T-helper 17 cell (primary cell): Measurements from ENCODE around the gene HPRT1. TPM values are rescaled to one million over a fixed set of nuclear protein-coding genes. Genes with fewer than 3 reads are reported as not detected.

Experiments
- ATAC-seq: fragments of 150-1000 bp; cut with Tn5 transposase; 2 replicates; pipeline ENCODE4 v1.10.0; 2021; ENCODE audit warnings: mild to moderate bottlenecking, moderate library complexity
- DNase-seq, 3 donors: peaks; one replicate each; pipeline versions ENCODE4 v3.0.0 to v3.0.0-alpha.2; 2020 to 2021
- H3K9me3 ChIP-seq: one replicate; pipeline ENCODE4 v1.7.0; 2013; ENCODE audit warnings: low read length, mild to moderate bottlenecking; ENCODE audit not compliant: control insufficient read depth, poor library complexity, severe bottlenecking
- H3K27ac Mint-ChIP-seq: one replicate; pipeline ENCODE4 v1.8.0; 2022; ENCODE audit warnings: mild to moderate bottlenecking, moderate library complexity, mixed read lengths
- H3K27me3 Mint-ChIP-seq: one replicate; pipeline ENCODE4 v1.8.0; 2022; ENCODE audit warnings: mixed read lengths
- H3K36me3 Mint-ChIP-seq: one replicate; pipeline ENCODE4 v1.8.0; 2022; ENCODE audit warnings: low read depth, mixed read lengths
- H3K4me1 Mint-ChIP-seq: one replicate; pipeline ENCODE4 v1.8.0; 2022; ENCODE audit warnings: mild to moderate bottlenecking, mixed read lengths
- H3K4me3 Mint-ChIP-seq: one replicate; pipeline ENCODE4 v1.8.0; 2022; ENCODE audit warnings: mild to moderate bottlenecking, moderate library complexity, mixed read lengths
- total RNA-seq, 4 donors: library from RNA in 2 of 4; stranded (reverse) in 2 of 4; gene quantifications; one replicate each; pipeline ENCODE4 v1.2.3 and lab custom pipeline; 2022 to 2026

Gene HPRT1
- total RNA-seq (10 to 100 TPM; 23.4 to 23.5 TPM), total RNA-seq (lab: John Stamatoyannopoulos, UW) (8.5 to 9.3 reads per million in 2 donors)

- H3K4me3 Mint-ChIP-seq: peak within 1 kb of the TSS; percentile 89
- no peaks in the 10 kb centered on the region for H3K36me3 Mint-ChIP-seq
- DNase-seq (peak; percentile 61 to 78 (median 72)), ATAC-seq (peak; percentile 98)
- H3K4me1 Mint-ChIP-seq: peaks cover 6% of the 10 kb centered on the region
- no peaks in the 10 kb centered on the region for H3K27me3 Mint-ChIP-seq
- H3K9me3 ChIP-seq: no peaks in the 10 kb centered on the region
- H3K27ac Mint-ChIP-seq: no peak within 1 kb of the TSS
These were observed at the start of gene HPRT1 for GRCh38 chrX:134460005-134460861. Gene HPRT1, plus strand, starts transcription at chrX:134460165. Its CDS starts 147 bp downstream, at chrX:134460312.

GRCh38 chrX:134416087-134416486, 43.9 kb upstream of the HPRT1 start:
- H3K27me3 Mint-ChIP-seq: no peaks in the 10 kb centered on the region

GRCh38 chrX:134418317-134419113, 41.5 kb upstream of the HPRT1 start:
- H3K36me3 Mint-ChIP-seq: peaks cover 4% of the 10 kb centered on the region
- DNase-seq (no peak), ATAC-seq (no peak)
- no peak overlapping the region for H3K4me3 Mint-ChIP-seq
- H3K27me3 Mint-ChIP-seq: no peaks in the 10 kb centered on the region
- no peaks in the 10 kb centered on the region for H3K9me3 ChIP-seq
- no peaks in the 10 kb centered on the region for H3K4me1 Mint-ChIP-seq
- H3K27ac Mint-ChIP-seq: no peak overlapping the region

More at GRCh38 chrX:134416087-134416486, 43.9 kb upstream of the HPRT1 start:
- no peak overlapping the region for H3K4me3 Mint-ChIP-seq
- H3K36me3 Mint-ChIP-seq: peaks cover 4% of the 10 kb centered on the region
- ATAC-seq: no peak
- no peaks in the 10 kb centered on the region for H3K9me3 ChIP-seq
- H3K27ac Mint-ChIP-seq: no peak overlapping the region
- no peak for DNase-seq
- no peaks in the 10 kb centered on the region for H3K4me1 Mint-ChIP-seq

- no peaks in the 10 kb centered on the region for H3K4me1 Mint-ChIP-seq
- H3K4me3 Mint-ChIP-seq: no peak overlapping the region
- no peaks in the 10 kb centered on the region for H3K27me3 Mint-ChIP-seq
- ATAC-seq (no peak), DNase-seq (no peak)
- peaks cover 4% of the 10 kb centered on the region for H3K36me3 Mint-ChIP-seq
- no peaks in the 10 kb centered on the region for H3K9me3 ChIP-seq
- no peak overlapping the region for H3K27ac Mint-ChIP-seq
These were observed 40.2 kb upstream of the HPRT1 start for GRCh38 chrX:134419784-134420183.

- Mint-ChIP-seq H3K4me3 (no peak overlapping the region), H3K27ac (no peak overlapping the region), H3K4me1 (peaks cover 2% of the 10 kb centered on the region), H3K36me3 (no peaks in the 10 kb centered on the region), H3K27me3 (no peaks in the 10 kb centered on the region)
- DNase-seq (no peak), ATAC-seq (no peak)
- no peaks in the 10 kb centered on the region for H3K9me3 ChIP-seq
These were observed 36.4 kb upstream of the HPRT1 start for GRCh38 chrX:134423606-134424005.

- DNase-seq (no peak), ATAC-seq (no peak)
- no peaks in the 10 kb centered on the region for H3K27me3 Mint-ChIP-seq
- H3K4me1 Mint-ChIP-seq: peaks cover 2% of the 10 kb centered on the region
- no peaks in the 10 kb centered on the region for H3K9me3 ChIP-seq
- H3K36me3 Mint-ChIP-seq: no peaks in the 10 kb centered on the region
- no peak overlapping the region for H3K4me3 Mint-ChIP-seq
- no peak overlapping the region for H3K27ac Mint-ChIP-seq
These were observed 33.7 kb upstream of the HPRT1 start for GRCh38 chrX:134426281-134426680.

GRCh38 chrX:134431894-134432293, 28.1 kb upstream of the HPRT1 start:
- Mint-ChIP-seq H3K27ac (no peak overlapping the region), H3K36me3 (peaks cover 5% of the 10 kb centered on the region), H3K27me3 (no peaks in the 10 kb centered on the region)

GRCh38 chrX:134435894-134436293, 24.1 kb upstream of the HPRT1 start:
- Mint-ChIP-seq H3K4me3 (no peak overlapping the region), H3K27ac (no peak overlapping the region), H3K4me1 (no peaks in the 10 kb centered on the region), H3K36me3 (peaks cover 5% of the 10 kb centered on the region), H3K27me3 (no peaks in the 10 kb centered on the region)
- no peaks in the 10 kb centered on the region for H3K9me3 ChIP-seq
- DNase-seq (no peak), ATAC-seq (no peak)

More at GRCh38 chrX:134431894-134432293, 28.1 kb upstream of the HPRT1 start:
- Mint-ChIP-seq H3K4me3 (no peak overlapping the region), H3K4me1 (peaks cover 2% of the 10 kb centered on the region)
- DNase-seq (no peak), ATAC-seq (no peak)
- no peaks in the 10 kb centered on the region for H3K9me3 ChIP-seq

GRCh38 chrX:134443020-134443419, 16.9 kb upstream of the HPRT1 start:
- DNase-seq: no peak

GRCh38 chrX:134443461-134443860, 16.5 kb upstream of the HPRT1 start:
- Mint-ChIP-seq H3K27ac (no peak overlapping the region), H3K4me1 (no peaks in the 10 kb centered on the region), H3K36me3 (no peaks in the 10 kb centered on the region)

More at GRCh38 chrX:134443020-134443419, 16.9 kb upstream of the HPRT1 start:
- Mint-ChIP-seq H3K4me1 (no peaks in the 10 kb centered on the region), H3K27me3 (no peaks in the 10 kb centered on the region), H3K4me3 (no peak overlapping the region), H3K27ac (no peak overlapping the region), H3K36me3 (no peaks in the 10 kb centered on the region)
- no peaks in the 10 kb centered on the region for H3K9me3 ChIP-seq
- no peak for ATAC-seq

GRCh38 chrX:134444681-134445080, 15.3 kb upstream of the HPRT1 start:
- Mint-ChIP-seq H3K4me1 (no peaks in the 10 kb centered on the region), H3K27ac (no peak overlapping the region), H3K27me3 (no peaks in the 10 kb centered on the region), H3K4me3 (no peak overlapping the region), H3K36me3 (no peaks in the 10 kb centered on the region)
- no peak for DNase-seq
- ATAC-seq: no peak
- no peaks in the 10 kb centered on the region for H3K9me3 ChIP-seq

More at GRCh38 chrX:134443461-134443860, 16.5 kb upstream of the HPRT1 start:
- ATAC-seq (no peak), DNase-seq (no peak)
- no peaks in the 10 kb centered on the region for H3K9me3 ChIP-seq
- Mint-ChIP-seq H3K4me3 (no peak overlapping the region), H3K27me3 (no peaks in the 10 kb centered on the region)

GRCh38 chrX:134452596-134452995, 7.4 kb upstream of the HPRT1 start:
- H3K27ac Mint-ChIP-seq: no peak overlapping the region
- no peak for ATAC-seq
- H3K4me1 Mint-ChIP-seq: no peaks in the 10 kb centered on the region
- no peaks in the 10 kb centered on the region for H3K9me3 ChIP-seq
- no peak overlapping the region for H3K4me3 Mint-ChIP-seq
- H3K27me3 Mint-ChIP-seq: no peaks in the 10 kb centered on the region
- no peaks in the 10 kb centered on the region for H3K36me3 Mint-ChIP-seq
- no peak for DNase-seq

- no peaks in the 10 kb centered on the region for H3K4me1 Mint-ChIP-seq
- no peak overlapping the region for H3K4me3 Mint-ChIP-seq
- H3K36me3 Mint-ChIP-seq: no peaks in the 10 kb centered on the region
- H3K27ac Mint-ChIP-seq: no peak overlapping the region
- no peaks in the 10 kb centered on the region for H3K9me3 ChIP-seq
- DNase-seq: no peak
- ATAC-seq: no peak
- H3K27me3 Mint-ChIP-seq: no peaks in the 10 kb centered on the region
These were observed 6.3 kb upstream of the HPRT1 start for GRCh38 chrX:134453631-134454030.
